Thoracic aorta (tissue), 2 donors: ENCODE measurements around the gene PFKP. TPM values are rescaled to one million over a fixed set of nuclear protein-coding genes. Genes with fewer than 3 reads are reported as not detected.
A peak's percentile ranks its signal among the peaks of the same experiment; 100 is the strongest.

Experiments
- ATAC-seq: fragments of 150-250 bp; one replicate; pipeline ENCODE4 v1.8.0; 2017; ENCODE audit warnings: low read depth; ENCODE audit not compliant: insufficient number of reproducible peaks, low FRiP score
- DNase-seq: peaks from one replicate; pipeline ENCODE4 v3.0.0-alpha.2; 2020; ENCODE audit warnings: low spot score
- H3K27ac ChIP-seq, 2 donors: fragments of 200-600 bp; sonication (generic); 1 replicate in 1 of 2; 2 replicates in 1 of 2; pipeline ENCODE4 v1.5.1; 2016; ENCODE audit warnings: mild to moderate bottlenecking in 2 of 2, moderate library complexity in 2 of 2
- H3K27me3 ChIP-seq: fragments of 200-600 bp; sonication (generic); replicated peaks from 2 replicates; pipeline ENCODE4 v1.6.0; 2016; ENCODE audit warnings: mild to moderate bottlenecking; ENCODE audit not compliant: insufficient read depth
- H3K36me3 ChIP-seq: fragments of 200-600 bp; sonication (generic); one replicate; pipeline ENCODE4 v1.5.1; 2016
- H3K4me1 ChIP-seq, 2 donors: fragments of 200-600 bp; sonication (generic); 1 replicate in 1 of 2; 2 replicates in 1 of 2; pipeline versions ENCODE4 v1.5.1 to v1.6.0; 2016; ENCODE audit warnings: low read depth in 2 of 2, mild to moderate bottlenecking in 1 of 2; ENCODE audit not compliant: control insufficient read depth in 1 of 2
- H3K4me3 ChIP-seq: fragments of 200-600 bp; sonication (generic); 2 replicates; pipeline ENCODE4 v1.5.1; 2016; ENCODE audit warnings: mild to moderate bottlenecking
- H3K9me3 ChIP-seq: fragments of 200-600 bp; sonication (generic); 2 replicates; pipeline ENCODE4 v1.5.1; 2016
- total RNA-seq, 2 donors: library from RNA; depleted of rRNA; stranded (reverse); fragments of >200 nt; gene quantifications; one replicate each; pipeline versions ENCODE4 v1.1.0 to v1.2.3, GENCODE V29; 2016
- TF ChIP-seq, protein P1 (sequence below): fragments of 200-600 bp; sonication (generic); IDR thresholded peaks from one replicate; pipeline ENCODE4 v1.5.1; 2019; ENCODE audit warnings: antibody characterized with exemption

Gene PFKP
- total RNA-seq, 2 donors from 2014 or later = 91.4 to 153 TPM

DNA sequence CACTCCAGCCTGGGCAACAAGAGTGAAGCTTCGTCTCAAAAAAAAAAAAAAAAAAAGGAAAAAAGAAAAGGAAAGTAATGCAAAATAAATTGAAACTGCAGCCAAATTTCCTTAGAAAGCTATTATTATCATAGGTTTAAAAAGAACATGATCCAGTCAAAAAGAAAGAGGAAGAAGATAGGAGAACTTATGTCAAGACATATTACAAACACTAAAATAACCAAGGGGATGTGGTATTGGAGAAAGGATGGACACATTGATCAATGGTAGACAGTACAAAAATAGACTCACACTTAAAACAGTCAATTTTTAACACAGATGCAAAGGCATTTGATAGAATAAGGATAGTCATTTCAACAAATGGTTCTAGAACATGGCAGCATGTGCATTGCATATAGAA is 27.3 kb upstream of the PFKP start:
- Histone ChIP-seq H3K4me3 (no peak overlapping the region), H3K27me3 (no peaks in the 10 kb centered on the region), H3K36me3 (no peaks in the 10 kb centered on the region), H3K9me3 (no peaks in the 10 kb centered on the region), H3K27ac (no peak overlapping the region), H3K4me1 (peaks cover 3 to 13% of the 10 kb centered on the region in 2 donors)
- TF ChIP-seq, protein P1, sequence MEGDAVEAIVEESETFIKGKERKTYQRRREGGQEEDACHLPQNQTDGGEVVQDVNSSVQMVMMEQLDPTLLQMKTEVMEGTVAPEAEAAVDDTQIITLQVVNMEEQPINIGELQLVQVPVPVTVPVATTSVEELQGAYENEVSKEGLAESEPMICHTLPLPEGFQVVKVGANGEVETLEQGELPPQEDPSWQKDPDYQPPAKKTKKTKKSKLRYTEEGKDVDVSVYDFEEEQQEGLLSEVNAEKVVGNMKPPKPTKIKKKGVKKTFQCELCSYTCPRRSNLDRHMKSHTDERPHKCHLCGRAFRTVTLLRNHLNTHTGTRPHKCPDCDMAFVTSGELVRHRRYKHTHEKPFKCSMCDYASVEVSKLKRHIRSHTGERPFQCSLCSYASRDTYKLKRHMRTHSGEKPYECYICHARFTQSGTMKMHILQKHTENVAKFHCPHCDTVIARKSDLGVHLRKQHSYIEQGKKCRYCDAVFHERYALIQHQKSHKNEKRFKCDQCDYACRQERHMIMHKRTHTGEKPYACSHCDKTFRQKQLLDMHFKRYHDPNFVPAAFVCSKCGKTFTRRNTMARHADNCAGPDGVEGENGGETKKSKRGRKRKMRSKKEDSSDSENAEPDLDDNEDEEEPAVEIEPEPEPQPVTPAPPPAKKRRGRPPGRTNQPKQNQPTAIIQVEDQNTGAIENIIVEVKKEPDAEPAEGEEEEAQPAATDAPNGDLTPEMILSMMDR = no peak
- ATAC-seq (no peak), DNase-seq (no peak)

GRCh38 chr10:3042589-3042988 is 24.8 kb upstream of the PFKP start:
- Histone ChIP-seq H3K27me3 (no peaks in the 10 kb centered on the region), H3K4me1 (peaks cover 18 to 38% of the 10 kb centered on the region in 2 donors)
- ATAC-seq = no peak

GRCh38 chr10:3043512-3044368 is 23.6 kb upstream of the PFKP start:
- Histone ChIP-seq H3K27ac (peak overlapping the region; percentile 53 to 68), H3K9me3 (no peaks in the 10 kb centered on the region), H3K4me1 (peaks cover 22 to 50% of the 10 kb centered on the region in 2 donors), H3K36me3 (no peaks in the 10 kb centered on the region), H3K27me3 (no peaks in the 10 kb centered on the region), H3K4me3 (no peak overlapping the region)
- DNase-seq (no peak), ATAC-seq (no peak)
- TF ChIP-seq, protein P1 = peak; percentile 60

More at GRCh38 chr10:3042589-3042988, 24.8 kb upstream of the PFKP start:
- TF ChIP-seq, protein P1 = no peak
- Histone ChIP-seq H3K9me3 (no peaks in the 10 kb centered on the region), H3K36me3 (no peaks in the 10 kb centered on the region), H3K4me3 (no peak overlapping the region), H3K27ac (no peak overlapping the region)
- DNase-seq = no peak

DNA sequence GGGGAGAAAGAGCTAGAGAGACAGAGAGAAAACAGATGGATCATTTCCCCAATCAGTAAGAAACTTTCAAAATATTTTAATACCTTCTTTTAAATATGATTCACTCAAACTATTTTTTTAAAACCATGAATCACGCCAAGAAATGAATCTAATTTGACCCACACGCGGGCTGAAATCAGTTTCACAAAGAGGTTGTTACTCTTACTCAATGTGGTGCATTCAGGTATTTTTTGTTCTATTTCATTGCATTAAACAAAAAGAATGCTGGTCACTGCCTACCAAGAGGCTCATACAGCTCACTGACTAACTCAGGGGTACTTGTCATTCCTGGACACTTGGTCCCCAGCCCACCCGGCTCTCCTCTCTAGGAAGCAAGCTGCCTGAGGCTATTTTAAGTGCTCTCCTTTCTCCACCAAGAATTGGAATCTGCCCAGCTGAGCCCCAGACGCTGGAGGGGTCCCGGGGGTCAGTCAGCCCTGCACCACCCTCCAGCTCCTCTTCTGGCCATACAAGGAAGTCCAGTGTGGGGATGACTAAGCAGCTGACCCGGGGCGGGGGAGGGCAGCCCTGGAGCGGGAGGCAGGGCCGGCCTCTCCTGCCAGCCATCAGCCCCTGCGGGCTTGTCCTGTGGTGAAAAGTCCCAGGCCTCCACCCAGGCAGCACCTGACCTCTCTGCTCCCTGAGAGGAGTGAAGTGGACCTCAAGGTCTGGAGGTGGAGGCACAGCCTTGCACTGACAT is 21.7 kb upstream of the PFKP start:
- ATAC-seq = peak; percentile 69
- peak overlapping the region; percentile 59 for H3K4me3 ChIP-seq

More for the DNA sequence above, 21.7 kb upstream of the PFKP start:
- Histone ChIP-seq H3K27ac (peak overlapping the region; percentile 84 to 91), H3K4me1 (peaks cover 24 to 53% of the 10 kb centered on the region in 2 donors), H3K36me3 (no peaks in the 10 kb centered on the region), H3K9me3 (no peaks in the 10 kb centered on the region), H3K27me3 (no peaks in the 10 kb centered on the region)
- DNase-seq = no peak
- TF ChIP-seq, protein P1 = no peak
